Measurements from ENCODE around the gene WWP2.

The WWP2 gene

GRCh38 chr16:69909760-69910159 lies 147.6 kb downstream of the WWP2 start:
- Mint-ChIP-seq H3K4me1 (ENCODE audit: low read depth) (no peaks in the 10 kb centered on the region), H3K9me3 (no peaks in the 10 kb centered on the region), H3K27me3 (ENCODE audit: low read depth) (no peaks in the 10 kb centered on the region), H3K36me3 (ENCODE audit: low read depth) (peaks cover 9% of the 10 kb centered on the region), H3K4me3 (no peak overlapping the region), H3K27ac (no peak overlapping the region)

- no peaks in the 10 kb centered on the region for H3K4me1 Mint-ChIP-seq (ENCODE audit: low read depth)
- no peak overlapping the region for H3K27ac Mint-ChIP-seq
- no peak overlapping the region for H3K4me3 Mint-ChIP-seq
- no peaks in the 10 kb centered on the region for H3K9me3 Mint-ChIP-seq
- H3K36me3 Mint-ChIP-seq (ENCODE audit: low read depth): peaks cover 9% of the 10 kb centered on the region
- H3K27me3 Mint-ChIP-seq (ENCODE audit: low read depth): no peaks in the 10 kb centered on the region
Observed at GRCh38 chr16:69910964-69911363, 148.8 kb downstream of the WWP2 start.

- no peaks in the 10 kb centered on the region for H3K9me3 Mint-ChIP-seq
- H3K27me3 Mint-ChIP-seq (ENCODE audit: low read depth): no peaks in the 10 kb centered on the region
- no peak overlapping the region for H3K4me3 Mint-ChIP-seq
- H3K27ac Mint-ChIP-seq: no peak overlapping the region
- H3K36me3 Mint-ChIP-seq (ENCODE audit: low read depth): peaks cover 8% of the 10 kb centered on the region
- no peaks in the 10 kb centered on the region for H3K4me1 Mint-ChIP-seq (ENCODE audit: low read depth)
Observed at GRCh38 chr16:69916462-69916861, 154.3 kb downstream of the WWP2 start.

GRCh38 chr16:69917311-69917710 lies 155.2 kb downstream of the WWP2 start:
- H3K9me3 Mint-ChIP-seq: no peaks in the 10 kb centered on the region
- no peak overlapping the region for H3K4me3 Mint-ChIP-seq
- H3K36me3 Mint-ChIP-seq (ENCODE audit: low read depth): peaks cover 10% of the 10 kb centered on the region
- H3K27me3 Mint-ChIP-seq (ENCODE audit: low read depth): no peaks in the 10 kb centered on the region
- no peaks in the 10 kb centered on the region for H3K4me1 Mint-ChIP-seq (ENCODE audit: low read depth)
- no peak overlapping the region for H3K27ac Mint-ChIP-seq

- Mint-ChIP-seq H3K9me3 (no peaks in the 10 kb centered on the region), H3K4me1 (ENCODE audit: low read depth) (no peaks in the 10 kb centered on the region), H3K27ac (no peak overlapping the region), H3K4me3 (no peak overlapping the region), H3K27me3 (ENCODE audit: low read depth) (no peaks in the 10 kb centered on the region), H3K36me3 (ENCODE audit: low read depth) (peaks cover 10% of the 10 kb centered on the region)
Observed at GRCh38 chr16:69917739-69918138, 155.6 kb downstream of the WWP2 start.

GRCh38 chr16:69918241-69918640 lies 156.1 kb downstream of the WWP2 start:
- Mint-ChIP-seq H3K27me3 (ENCODE audit: low read depth) (no peaks in the 10 kb centered on the region), H3K4me3 (no peak overlapping the region), H3K27ac (no peak overlapping the region), H3K36me3 (ENCODE audit: low read depth) (peaks cover 10% of the 10 kb centered on the region), H3K4me1 (ENCODE audit: low read depth) (no peaks in the 10 kb centered on the region), H3K9me3 (no peaks in the 10 kb centered on the region)

GRCh38 chr16:69921127-69921526 lies 159.0 kb downstream of the WWP2 start:
- H3K36me3 Mint-ChIP-seq (ENCODE audit: low read depth): peaks cover 12% of the 10 kb centered on the region

GRCh38 chr16:69922200-69922599 lies 160.1 kb downstream of the WWP2 start:
- Mint-ChIP-seq H3K27ac (no peak overlapping the region), H3K27me3 (ENCODE audit: low read depth) (no peaks in the 10 kb centered on the region), H3K4me1 (ENCODE audit: low read depth) (no peaks in the 10 kb centered on the region), H3K4me3 (no peak overlapping the region), H3K36me3 (ENCODE audit: low read depth) (peaks cover 12% of the 10 kb centered on the region), H3K9me3 (no peaks in the 10 kb centered on the region)

More at GRCh38 chr16:69921127-69921526, 159.0 kb downstream of the WWP2 start:
- Mint-ChIP-seq H3K27me3 (ENCODE audit: low read depth) (no peaks in the 10 kb centered on the region), H3K4me3 (no peak overlapping the region), H3K27ac (no peak overlapping the region), H3K4me1 (ENCODE audit: low read depth) (no peaks in the 10 kb centered on the region), H3K9me3 (no peaks in the 10 kb centered on the region)

GRCh38 chr16:69924041-69924775 lies 162.1 kb downstream of the WWP2 start:
- no peaks in the 10 kb centered on the region for H3K9me3 Mint-ChIP-seq
- no peak overlapping the region for H3K27ac Mint-ChIP-seq
- no peaks in the 10 kb centered on the region for H3K27me3 Mint-ChIP-seq (ENCODE audit: low read depth)
- H3K36me3 Mint-ChIP-seq (ENCODE audit: low read depth): peaks cover 8% of the 10 kb centered on the region
- no peaks in the 10 kb centered on the region for H3K4me1 Mint-ChIP-seq (ENCODE audit: low read depth)
- no peak overlapping the region for H3K4me3 Mint-ChIP-seq

GRCh38 chr16:69924777-69925191 lies 162.7 kb downstream of the WWP2 start:
- Mint-ChIP-seq H3K27me3 (ENCODE audit: low read depth) (no peaks in the 10 kb centered on the region), H3K4me1 (ENCODE audit: low read depth) (no peaks in the 10 kb centered on the region), H3K27ac (no peak overlapping the region), H3K4me3 (no peak overlapping the region), H3K9me3 (no peaks in the 10 kb centered on the region), H3K36me3 (ENCODE audit: low read depth) (peaks cover 8% of the 10 kb centered on the region)

GRCh38 chr16:69925311-69925710 lies 163.2 kb downstream of the WWP2 start:
- Mint-ChIP-seq H3K27me3 (ENCODE audit: low read depth) (no peaks in the 10 kb centered on the region), H3K27ac (no peak overlapping the region), H3K4me1 (ENCODE audit: low read depth) (no peaks in the 10 kb centered on the region), H3K9me3 (no peaks in the 10 kb centered on the region), H3K36me3 (ENCODE audit: low read depth) (peaks cover 10% of the 10 kb centered on the region), H3K4me3 (no peak overlapping the region)

- H3K9me3 Mint-ChIP-seq: no peaks in the 10 kb centered on the region
- no peak overlapping the region for H3K27ac Mint-ChIP-seq
- H3K27me3 Mint-ChIP-seq (ENCODE audit: low read depth): no peaks in the 10 kb centered on the region
- no peak overlapping the region for H3K4me3 Mint-ChIP-seq
- peaks cover 12% of the 10 kb centered on the region for H3K36me3 Mint-ChIP-seq (ENCODE audit: low read depth)
- H3K4me1 Mint-ChIP-seq (ENCODE audit: low read depth): no peaks in the 10 kb centered on the region
Observed at GRCh38 chr16:69926241-69926640, 164.1 kb downstream of the WWP2 start.

- no peaks in the 10 kb centered on the region for H3K4me1 Mint-ChIP-seq (ENCODE audit: low read depth)
- H3K9me3 Mint-ChIP-seq: no peaks in the 10 kb centered on the region
- H3K27ac Mint-ChIP-seq: no peak overlapping the region
- H3K4me3 Mint-ChIP-seq: no peak overlapping the region
- H3K27me3 Mint-ChIP-seq (ENCODE audit: low read depth): no peaks in the 10 kb centered on the region
- peaks cover 9% of the 10 kb centered on the region for H3K36me3 Mint-ChIP-seq (ENCODE audit: low read depth)
Observed at GRCh38 chr16:69927056-69927757, 165.1 kb downstream of the WWP2 start.

GRCh38 chr16:69928856-69929400 lies 166.8 kb downstream of the WWP2 start:
- no peak overlapping the region for H3K27ac Mint-ChIP-seq
- peaks cover 15% of the 10 kb centered on the region for H3K36me3 Mint-ChIP-seq (ENCODE audit: low read depth)
- no peaks in the 10 kb centered on the region for H3K4me1 Mint-ChIP-seq (ENCODE audit: low read depth)
- no peaks in the 10 kb centered on the region for H3K9me3 Mint-ChIP-seq
- H3K4me3 Mint-ChIP-seq: no peak overlapping the region
- H3K27me3 Mint-ChIP-seq (ENCODE audit: low read depth): no peaks in the 10 kb centered on the region

- H3K4me3 Mint-ChIP-seq: no peak overlapping the region
- no peak overlapping the region for H3K27ac Mint-ChIP-seq
- H3K9me3 Mint-ChIP-seq: no peaks in the 10 kb centered on the region
- H3K27me3 Mint-ChIP-seq (ENCODE audit: low read depth): no peaks in the 10 kb centered on the region
- no peaks in the 10 kb centered on the region for H3K4me1 Mint-ChIP-seq (ENCODE audit: low read depth)
- H3K36me3 Mint-ChIP-seq (ENCODE audit: low read depth): peaks cover 15% of the 10 kb centered on the region
Observed at GRCh38 chr16:69929480-69929879, 167.3 kb downstream of the WWP2 start.
